ENCODE measurements around the gene GNB1L. TPM values are rescaled to one million over a fixed set of nuclear protein-coding genes. Genes with fewer than 3 reads are reported as not detected.

The GNB1L gene
- total and polyA plus RNA-seq, 9 of the 15 experiments (the other 6 are each of a cell fraction or from before 2014, with no cell fraction given), result 0.56 to 50.5 (median 10.2) TPM

GRCh38 chr22:19823902-19824211, 30.8 kb downstream of the GNB1L start (continued):
- no peak for TF ChIP-seq ZBTB40 (IDR thresholded peaks at IDR 0.05)
- TF ChIP-seq ZBTB40 (CRISPR knock-in tag; IDR thresholded peaks at IDR 0.05), result 0 out of 2 replicates have a peak, but pooled peaks have one; percentile 6
- peak; percentile 84 for TF ChIP-seq ZNF316 (IDR thresholded peaks at IDR 0.05)
- TF ChIP-seq NUFIP1 (IDR thresholded peaks at IDR 0.05; ENCODE audit: partially characterized antibody), result no peak
- 0 out of 4 replicates have a peak, but pooled peaks of 1 of the 2 experiments have one; percentile 23 for TF ChIP-seq RCOR1 (IDR thresholded peaks at IDR 0.05; ENCODE audit: borderline replicate concordance in 1 of 2, low read depth in 2 of 2, low read length in 2 of 2)
- no peak for TF ChIP-seq ZKSCAN8 (CRISPR knock-in tag; IDR thresholded peaks at IDR 0.05)
- peak; percentile 7 for TF ChIP-seq HMGN3 (IDR thresholded peaks at IDR 0.05; ENCODE audit: borderline replicate concordance, extremely low read depth, insufficient read length, low read depth, low read length)
- TF ChIP-seq HMG20A (CRISPR knock-in tag; conservative IDR thresholded peaks at IDR 0.05), result no peak
- 0 out of 2 replicates have a peak, but pooled peaks have one; percentile 9 for TF ChIP-seq ZC3H11A (IDR thresholded peaks at IDR 0.05; ENCODE audit: low read depth, low read length)
- no peak for TF ChIP-seq ZKSCAN3 (CRISPR knock-in tag; IDR thresholded peaks at IDR 0.05)
- TF ChIP-seq HDAC8 (tag; IDR thresholded peaks at IDR 0.05), result 0 out of 2 replicates have a peak, but pooled peaks have one; percentile 2
- no peak for TF ChIP-seq SMARCC2 (IDR thresholded peaks at IDR 0.05; ENCODE audit: low read depth)
- TF ChIP-seq POLR2G (IDR thresholded peaks at IDR 0.05; ENCODE audit: low read depth, low read length), result 0 out of 2 replicates have a peak, but pooled peaks have one; percentile 20
